ENCODE data around the gene KRT16.

DNA sequence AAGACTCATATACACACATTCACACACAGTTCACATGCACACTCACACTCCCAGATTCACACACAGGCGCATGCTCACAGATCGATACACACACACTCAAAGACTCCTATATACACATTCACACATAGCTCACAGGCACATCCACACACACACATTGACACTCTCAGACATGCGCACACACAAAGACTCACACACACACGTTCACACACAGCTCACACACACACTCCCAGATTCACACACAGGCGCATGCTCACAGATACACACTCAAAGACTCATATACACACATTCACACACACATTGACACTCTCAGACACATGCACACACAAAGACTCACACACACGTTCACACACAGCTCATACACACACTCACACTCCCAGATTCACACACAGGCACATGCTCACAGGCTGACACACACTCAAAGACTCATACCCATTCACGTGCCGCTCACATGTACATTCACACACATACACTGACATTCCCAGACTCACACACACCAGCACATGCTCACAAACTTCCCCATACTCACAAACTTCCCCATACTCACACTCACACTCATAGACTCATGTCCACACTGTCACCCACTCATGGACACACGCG is 37.5 kb upstream of the KRT16 start:
- TF ChIP-seq, protein P1, sequence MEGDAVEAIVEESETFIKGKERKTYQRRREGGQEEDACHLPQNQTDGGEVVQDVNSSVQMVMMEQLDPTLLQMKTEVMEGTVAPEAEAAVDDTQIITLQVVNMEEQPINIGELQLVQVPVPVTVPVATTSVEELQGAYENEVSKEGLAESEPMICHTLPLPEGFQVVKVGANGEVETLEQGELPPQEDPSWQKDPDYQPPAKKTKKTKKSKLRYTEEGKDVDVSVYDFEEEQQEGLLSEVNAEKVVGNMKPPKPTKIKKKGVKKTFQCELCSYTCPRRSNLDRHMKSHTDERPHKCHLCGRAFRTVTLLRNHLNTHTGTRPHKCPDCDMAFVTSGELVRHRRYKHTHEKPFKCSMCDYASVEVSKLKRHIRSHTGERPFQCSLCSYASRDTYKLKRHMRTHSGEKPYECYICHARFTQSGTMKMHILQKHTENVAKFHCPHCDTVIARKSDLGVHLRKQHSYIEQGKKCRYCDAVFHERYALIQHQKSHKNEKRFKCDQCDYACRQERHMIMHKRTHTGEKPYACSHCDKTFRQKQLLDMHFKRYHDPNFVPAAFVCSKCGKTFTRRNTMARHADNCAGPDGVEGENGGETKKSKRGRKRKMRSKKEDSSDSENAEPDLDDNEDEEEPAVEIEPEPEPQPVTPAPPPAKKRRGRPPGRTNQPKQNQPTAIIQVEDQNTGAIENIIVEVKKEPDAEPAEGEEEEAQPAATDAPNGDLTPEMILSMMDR (conservative IDR thresholded peaks at IDR 0.05; ENCODE audit: low read depth, low read length), result no peak
- TF ChIP-seq EZH2 (IDR thresholded peaks at IDR 0.05; ENCODE audit: borderline replicate concordance, low read depth, low read length, poor library complexity, severe bottlenecking), result no peak
